LHCN-M2 (cell line): ENCODE measurements around the gene APC. TPM values are rescaled to one million over a fixed set of nuclear protein-coding genes. Genes with fewer than 3 reads are reported as not detected.

Source experiments
- DNase-seq: peaks from one replicate; pipeline ENCODE4 v3.0.0-alpha.2; 2012; ENCODE audit warnings: low read depth
- total RNA-seq: library from RNA; depleted of rRNA; stranded (reverse); fragments of >200 nt; gene quantifications from 2 replicates; pipeline ENCODE4 v1.2.3, GENCODE V29; 2014

Gene APC
- total RNA-seq, 1 experiment from 2014 or later: 40.0 TPM

DNA sequence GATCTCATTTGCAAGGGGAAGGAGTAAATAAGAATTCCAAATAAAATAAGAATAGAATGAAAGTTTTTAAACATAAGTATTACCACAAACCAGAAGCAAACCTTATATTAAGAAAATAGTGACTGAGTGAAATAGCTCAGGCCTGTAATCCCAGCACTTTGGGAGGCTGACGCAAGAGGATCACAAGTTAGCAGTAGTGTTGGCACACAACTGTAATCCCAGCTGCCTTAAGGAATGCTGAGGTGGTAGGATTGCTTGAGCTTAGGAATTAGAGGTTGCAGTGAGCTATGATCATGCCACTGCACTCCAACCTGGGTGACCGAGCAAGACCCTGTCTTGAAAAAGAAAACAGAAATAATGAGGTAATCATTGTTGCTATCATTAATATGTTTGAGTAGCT, 47.0 kb downstream of the APC start:
- peak; percentile 17 for DNase-seq

- no peak for DNase-seq
These were observed 49.6 kb downstream of the APC start for GRCh38 chr5:112787261-112787660.

GRCh38 chr5:112787896-112788295, 50.2 kb downstream of the APC start:
- DNase-seq: no peak

GRCh38 chr5:112793201-112793600, 55.5 kb downstream of the APC start:
- no peak for DNase-seq

DNA sequence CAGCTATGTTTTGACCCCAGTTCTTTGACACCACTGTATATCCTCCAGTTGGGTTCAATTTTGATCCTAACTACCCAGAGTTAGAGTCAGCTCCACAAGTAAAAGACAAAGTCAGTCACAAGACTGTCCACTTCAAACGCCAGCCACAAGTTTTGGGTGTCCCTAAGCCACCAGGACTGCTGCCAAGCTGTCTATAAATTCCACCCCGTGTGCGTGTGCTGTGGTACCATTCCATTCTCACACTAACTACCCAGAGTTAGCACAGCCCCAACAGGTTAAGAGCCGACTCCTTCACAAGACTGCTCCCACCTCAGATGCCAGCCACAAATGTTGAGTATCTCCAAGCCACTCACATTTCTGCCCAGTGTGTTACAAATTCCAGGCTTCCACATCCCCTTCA, 56.7 kb downstream of the APC start:
- DNase-seq: no peak

- no peak for DNase-seq
These were observed 57.7 kb downstream of the APC start for GRCh38 chr5:112795342-112795741.

DNA sequence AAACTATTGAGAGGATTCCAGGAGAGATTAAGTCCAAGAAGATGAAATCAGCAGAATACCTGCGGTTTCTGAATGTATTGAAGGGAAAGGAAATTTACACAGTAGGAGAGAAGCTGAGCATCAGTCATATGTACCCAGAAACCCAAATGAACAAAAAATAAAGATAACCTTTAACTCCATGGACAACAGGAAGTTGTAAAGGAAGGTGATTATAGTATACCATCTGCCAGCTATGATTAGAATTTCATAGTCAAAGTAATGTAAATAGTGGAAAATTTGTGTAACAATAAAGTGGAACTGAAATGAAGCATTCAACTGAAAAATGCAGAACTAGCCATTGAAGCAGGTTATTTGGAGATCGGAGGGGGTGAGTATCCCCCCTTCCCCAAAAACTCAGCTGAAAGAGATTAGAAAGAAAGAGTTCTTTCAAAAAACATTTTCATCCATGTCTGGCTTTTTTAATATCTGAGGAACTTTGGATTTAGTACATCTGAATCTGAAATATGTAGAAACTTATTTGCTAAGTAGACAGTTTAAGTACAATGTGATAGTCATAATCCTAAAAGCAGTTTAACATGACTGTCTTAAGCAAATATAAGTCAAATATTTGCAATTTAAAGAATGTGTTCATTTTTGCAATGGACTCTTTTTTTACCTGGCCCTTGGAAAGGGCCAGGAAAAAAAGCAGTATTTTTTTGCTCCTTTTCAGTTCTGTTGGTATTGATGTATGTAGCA, 58.4 kb downstream of the APC start:
- DNase-seq: no peak

GRCh38 chr5:112799661-112800060, 62.0 kb downstream of the APC start:
- no peak for DNase-seq

GRCh38 chr5:112800891-112801290, 63.2 kb downstream of the APC start:
- no peak for DNase-seq

- no peak for DNase-seq
These were observed 73.3 kb downstream of the APC start for GRCh38 chr5:112811023-112811422.

- no peak for DNase-seq
These were observed 74.9 kb downstream of the APC start for GRCh38 chr5:112812549-112812948.

GRCh38 chr5:112820246-112820645, 82.6 kb downstream of the APC start:
- DNase-seq: no peak

GRCh38 chr5:112822456-112822855, 84.8 kb downstream of the APC start:
- DNase-seq: no peak

GRCh38 chr5:112823181-112823580, 85.5 kb downstream of the APC start:
- DNase-seq: no peak

GRCh38 chr5:112823656-112824055, 86.0 kb downstream of the APC start:
- DNase-seq: no peak

GRCh38 chr5:112824197-112824596, 86.5 kb downstream of the APC start:
- no peak for DNase-seq

- no peak for DNase-seq
These were observed 92.7 kb downstream of the APC start for GRCh38 chr5:112830378-112830777.

- no peak for DNase-seq
These were observed 96.3 kb downstream of the APC start for GRCh38 chr5:112833971-112834370.

DNA sequence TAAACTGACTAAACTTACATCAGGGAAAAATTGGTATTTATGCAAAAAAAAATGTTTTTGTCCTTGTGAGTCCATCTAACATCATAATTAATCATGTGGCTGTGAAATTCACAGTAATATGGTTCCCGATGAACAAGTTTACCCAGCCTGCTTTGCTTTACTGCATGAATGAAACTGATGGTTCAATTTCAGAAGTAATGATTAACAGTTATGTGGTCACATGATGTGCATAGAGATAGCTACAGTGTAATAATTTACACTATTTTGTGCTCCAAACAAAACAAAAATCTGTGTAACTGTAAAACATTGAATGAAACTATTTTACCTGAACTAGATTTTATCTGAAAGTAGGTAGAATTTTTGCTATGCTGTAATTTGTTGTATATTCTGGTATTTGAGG, 106.8 kb downstream of the APC start:
- DNase-seq: no peak

DNA sequence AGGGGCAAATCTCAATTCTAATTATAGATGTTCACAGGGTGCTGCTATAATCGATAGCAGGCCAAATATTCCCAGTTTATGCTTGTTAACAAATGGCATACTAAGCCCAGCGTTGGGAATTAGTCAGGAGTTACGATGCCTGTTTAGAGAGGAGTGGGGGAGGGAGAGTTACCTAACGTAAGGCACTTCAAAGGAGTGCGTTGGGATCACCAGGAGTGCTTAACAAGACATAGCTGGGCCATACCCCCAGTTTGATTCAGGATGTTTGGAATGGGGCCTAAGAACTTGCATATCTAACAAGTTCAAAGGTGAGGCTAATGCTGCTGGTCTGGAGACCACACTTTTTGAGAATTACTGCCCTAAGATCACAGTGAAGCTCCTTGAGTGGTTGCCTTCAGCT, 108.9 kb downstream of the APC start:
- DNase-seq: no peak

DNA sequence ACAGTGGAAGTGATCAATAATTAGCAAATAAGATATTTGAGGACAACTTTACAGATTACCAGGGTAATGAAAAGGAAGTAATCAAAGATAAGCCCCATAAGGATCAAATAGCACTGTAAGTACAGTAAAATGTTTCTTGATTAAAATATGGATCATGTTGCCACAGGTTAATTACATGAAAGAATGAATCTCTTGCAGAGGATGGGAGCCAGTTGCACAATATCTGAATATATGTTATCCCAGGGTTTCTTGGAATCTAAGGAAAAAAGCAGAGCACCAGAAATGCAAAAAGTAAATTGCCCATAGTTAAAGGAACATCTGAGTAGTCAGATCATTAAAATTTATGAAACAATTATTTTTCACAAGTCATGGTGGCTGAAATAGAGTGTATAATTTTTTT, 109.6 kb downstream of the APC start:
- no peak for DNase-seq

- peak; percentile 77 for DNase-seq
These were observed 110.6 kb downstream of the APC start for GRCh38 chr5:112848116-112848811.

DNA sequence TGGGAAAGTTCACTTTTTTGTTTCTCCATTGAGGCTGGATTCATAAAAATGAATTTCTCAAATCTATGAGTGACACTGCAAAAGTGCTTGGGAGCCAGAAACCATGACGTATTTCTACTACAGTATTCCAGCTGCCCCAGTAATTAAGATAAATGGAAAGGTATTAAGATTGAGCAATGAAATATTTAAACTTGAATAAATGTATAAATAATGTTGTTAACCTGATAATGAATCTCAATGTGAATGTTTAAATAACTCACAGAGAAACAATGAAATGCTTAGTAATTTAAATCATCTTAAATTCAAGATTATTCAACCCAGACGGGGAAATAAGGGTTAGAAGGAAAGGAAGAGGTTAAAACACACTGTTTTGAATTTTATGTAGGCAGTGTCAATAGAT, 112.2 kb downstream of the APC start:
- no peak for DNase-seq
